PC-9 (cell line): Measurements from ENCODE around the gene SPRY4.

Source experiments
- CTCF ChIP-seq: fragments of 200-600 bp; sonication (generic); conservative IDR thresholded peaks from 2 replicates; pipeline ENCODE4 v1.6.1; 2017; ENCODE audit warnings: mixed run types, antibody characterized with exemption, mild to moderate bottlenecking, moderate library complexity
- EZH2 ChIP-seq: fragments of 200-600 bp; sonication (generic); IDR thresholded peaks from 2 replicates; pipeline ENCODE4 v1.8.0; 2017; ENCODE audit warnings: antibody characterized with exemption, low read depth

- TF ChIP-seq EZH2 (no peak), CTCF (no peak)
These were observed 20.7 kb downstream of the SPRY4 start for GRCh38 chr5:142304013-142304701.
